KOPT-K1 (cell line): Measurements from ENCODE around the gene COMP.

Experiments
- H3K27ac ChIP-seq: fragments of 200-600 bp; sonication (generic); 2 replicates; pipeline ENCODE4 v1.5.1; 2016; ENCODE audit warnings: antibody characterized with exemption, mild to moderate bottlenecking, low read depth, low read length; ENCODE audit not compliant: poor library complexity, severe bottlenecking
- H3K36me3 ChIP-seq: fragments of 200-600 bp; sonication (generic); 2 replicates; pipeline ENCODE4 v1.5.1; 2017; ENCODE audit warnings: antibody characterized with exemption, mild to moderate bottlenecking, low read length, moderate library complexity; ENCODE audit not compliant: insufficient read depth
- H3K9me3 ChIP-seq: fragments of 200-600 bp; sonication (generic); 2 replicates; pipeline ENCODE4 v1.5.1; 2017; ENCODE audit warnings: antibody characterized with exemption, low read length, mild to moderate bottlenecking; ENCODE audit not compliant: insufficient read depth, poor library complexity, severe bottlenecking

The COMP gene

GRCh38 chr19:18756896-18757295 lies 34.2 kb downstream of the COMP start:
- H3K9me3 ChIP-seq, result no peaks in the 10 kb centered on the region
- no peak overlapping the region for H3K27ac ChIP-seq
- H3K36me3 ChIP-seq, result peaks cover 5% of the 10 kb centered on the region; the same call in 1 of the 2 replicates

- H3K27ac ChIP-seq, result no peak overlapping the region
- no peaks in the 10 kb centered on the region for H3K9me3 ChIP-seq
- peaks cover 5% of the 10 kb centered on the region; the same call in 1 of the 2 replicates for H3K36me3 ChIP-seq
These were observed 36.6 kb downstream of the COMP start for GRCh38 chr19:18754501-18754900.

- H3K36me3 ChIP-seq, result peaks cover 5% of the 10 kb centered on the region; the same call in 1 of the 2 replicates
- H3K27ac ChIP-seq, result no peak overlapping the region
- no peaks in the 10 kb centered on the region for H3K9me3 ChIP-seq
These were observed 39.5 kb downstream of the COMP start for GRCh38 chr19:18751571-18751970.

GRCh38 chr19:18750295-18750970 lies 40.7 kb downstream of the COMP start:
- Histone ChIP-seq H3K27ac (no peak overlapping the region), H3K36me3 (peaks cover 5% of the 10 kb centered on the region; the same call in 1 of the 2 replicates), H3K9me3 (no peaks in the 10 kb centered on the region)

GRCh38 chr19:18749362-18750231 lies 41.5 kb downstream of the COMP start:
- H3K36me3 ChIP-seq, result peaks cover 5% of the 10 kb centered on the region; the same call in 1 of the 2 replicates
- no peak overlapping the region for H3K27ac ChIP-seq
- H3K9me3 ChIP-seq, result no peaks in the 10 kb centered on the region

- H3K9me3 ChIP-seq, result no peaks in the 10 kb centered on the region
- H3K27ac ChIP-seq, result no peak overlapping the region
- H3K36me3 ChIP-seq, result no peaks in the 10 kb centered on the region
These were observed 44.4 kb downstream of the COMP start for GRCh38 chr19:18746401-18747325.

- Histone ChIP-seq H3K36me3 (no peaks in the 10 kb centered on the region), H3K27ac (no peak overlapping the region), H3K9me3 (no peaks in the 10 kb centered on the region)
These were observed 45.2 kb downstream of the COMP start for GRCh38 chr19:18745931-18746330.

- Histone ChIP-seq H3K27ac (no peak overlapping the region), H3K36me3 (no peaks in the 10 kb centered on the region), H3K9me3 (no peaks in the 10 kb centered on the region)
These were observed 45.9 kb downstream of the COMP start for GRCh38 chr19:18745012-18745735.

GRCh38 chr19:18743784-18744418 lies 47.2 kb downstream of the COMP start:
- no peak overlapping the region for H3K27ac ChIP-seq
- no peaks in the 10 kb centered on the region for H3K36me3 ChIP-seq
- no peaks in the 10 kb centered on the region for H3K9me3 ChIP-seq

GRCh38 chr19:18742838-18743783 lies 48.0 kb downstream of the COMP start:
- no peaks in the 10 kb centered on the region for H3K36me3 ChIP-seq
- H3K9me3 ChIP-seq, result no peaks in the 10 kb centered on the region
- H3K27ac ChIP-seq, result no peak overlapping the region

GRCh38 chr19:18742324-18742723 lies 48.8 kb downstream of the COMP start:
- Histone ChIP-seq H3K9me3 (no peaks in the 10 kb centered on the region), H3K27ac (no peak overlapping the region), H3K36me3 (no peaks in the 10 kb centered on the region)

- Histone ChIP-seq H3K9me3 (no peaks in the 10 kb centered on the region), H3K36me3 (no peaks in the 10 kb centered on the region), H3K27ac (no peak overlapping the region)
These were observed 49.7 kb downstream of the COMP start for GRCh38 chr19:18741124-18742121.
